ENCODE data around the gene SLC5A3. TPM values are rescaled to one million over a fixed set of nuclear protein-coding genes. Genes with fewer than 3 reads are reported as not detected.

Gene SLC5A3
- total RNA-seq, 1 experiment from 2014 or later, result 29.4 TPM

DNA sequence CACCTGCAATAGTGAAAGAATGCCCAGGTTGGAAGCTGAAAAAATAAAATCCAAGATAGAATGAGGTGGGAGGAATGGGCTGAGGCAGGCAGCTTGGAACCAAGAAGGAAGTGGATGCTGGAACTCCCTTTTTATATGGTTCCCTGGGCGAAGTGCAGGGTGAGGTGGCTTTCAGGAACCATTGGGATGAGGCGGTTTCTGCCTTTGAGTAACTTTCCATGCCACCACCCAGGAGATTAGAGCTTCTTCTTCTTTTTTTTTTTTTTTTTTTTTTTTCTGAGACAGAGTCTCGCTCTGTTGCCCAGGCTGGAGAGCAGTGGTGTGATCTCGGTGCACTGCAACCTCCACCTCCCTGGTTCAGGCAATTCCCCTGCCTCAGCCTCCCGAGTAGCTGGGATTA is 17.8 kb upstream of the SLC5A3 start:
- in situ Hi-C loops (cut with HindIII; ENCODE audit: low pct_unique_long_range_greater_than_20kb, low sequenced_read_pairs) (no loop called here), intact Hi-C loops (cut with micrococcal nuclease; ENCODE audit: unreplicated experiment) (no loop called here)
- no peaks in the 10 kb centered on the region for H3K27me3 ChIP-seq (ENCODE audit: control insufficient read depth, insufficient read depth, low read length)
- ChIA-PET CTCF (no interaction called here), POLR2A (no interaction called here)
- H3K9me3 ChIP-seq (ENCODE audit: control insufficient read depth, insufficient read depth, low read depth, low read length), result no peaks in the 10 kb centered on the region
- no TSS peak for BruUV-seq (replicated peaks)
- H3K4me3 ChIP-seq (ENCODE audit: low read depth in 2 of 2, low read length in 2 of 2), result no peak overlapping the region
- no peak overlapping the region for H3K27ac ChIP-seq (ENCODE audit: low read length)
- H3K36me3 ChIP-seq (ENCODE audit: control insufficient read depth, insufficient read depth, low read length), result no peaks in the 10 kb centered on the region
- DNase-seq (ENCODE audit: low read depth, low spot score), result no peak
- no peaks in the 10 kb centered on the region for H3K4me1 ChIP-seq (ENCODE audit: control insufficient read depth, insufficient read depth, low read length)
- ATAC-seq, result no peak
- TF ChIP-seq TCF7L2 (IDR thresholded peaks at IDR 0.05; ENCODE audit: low read depth, low read length), result no peak
- TF ChIP-seq, protein P1, sequence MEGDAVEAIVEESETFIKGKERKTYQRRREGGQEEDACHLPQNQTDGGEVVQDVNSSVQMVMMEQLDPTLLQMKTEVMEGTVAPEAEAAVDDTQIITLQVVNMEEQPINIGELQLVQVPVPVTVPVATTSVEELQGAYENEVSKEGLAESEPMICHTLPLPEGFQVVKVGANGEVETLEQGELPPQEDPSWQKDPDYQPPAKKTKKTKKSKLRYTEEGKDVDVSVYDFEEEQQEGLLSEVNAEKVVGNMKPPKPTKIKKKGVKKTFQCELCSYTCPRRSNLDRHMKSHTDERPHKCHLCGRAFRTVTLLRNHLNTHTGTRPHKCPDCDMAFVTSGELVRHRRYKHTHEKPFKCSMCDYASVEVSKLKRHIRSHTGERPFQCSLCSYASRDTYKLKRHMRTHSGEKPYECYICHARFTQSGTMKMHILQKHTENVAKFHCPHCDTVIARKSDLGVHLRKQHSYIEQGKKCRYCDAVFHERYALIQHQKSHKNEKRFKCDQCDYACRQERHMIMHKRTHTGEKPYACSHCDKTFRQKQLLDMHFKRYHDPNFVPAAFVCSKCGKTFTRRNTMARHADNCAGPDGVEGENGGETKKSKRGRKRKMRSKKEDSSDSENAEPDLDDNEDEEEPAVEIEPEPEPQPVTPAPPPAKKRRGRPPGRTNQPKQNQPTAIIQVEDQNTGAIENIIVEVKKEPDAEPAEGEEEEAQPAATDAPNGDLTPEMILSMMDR (IDR thresholded peaks at IDR 0.05), result no peak
- TF ChIP-seq SIN3A (IDR thresholded peaks at IDR 0.05; ENCODE audit: borderline replicate concordance, insufficient read depth, low read depth, low read length), result no peak
- no peak for TF ChIP-seq REST (IDR thresholded peaks at IDR 0.05; ENCODE audit: insufficient read depth in 1 of 2, low read depth in 2 of 2, low read length in 1 of 2)
- TF ChIP-seq POLR2AphosphoS5 (IDR thresholded peaks at IDR 0.05; ENCODE audit: low read depth, low read length), result no peak

GRCh38 chr21:34061983-34062382 is 11.4 kb upstream of the SLC5A3 start:
- TF ChIP-seq POLR2AphosphoS5 (IDR thresholded peaks at IDR 0.05; ENCODE audit: low read depth, low read length), result no peak
- no peak for TF ChIP-seq SIN3A (IDR thresholded peaks at IDR 0.05; ENCODE audit: borderline replicate concordance, insufficient read depth, low read depth, low read length)
- TF ChIP-seq TCF7L2 (IDR thresholded peaks at IDR 0.05; ENCODE audit: low read depth, low read length), result no peak
- no peak for TF ChIP-seq REST (IDR thresholded peaks at IDR 0.05; ENCODE audit: insufficient read depth in 1 of 2, low read depth in 2 of 2, low read length in 1 of 2)
- TF ChIP-seq, protein P1 (IDR thresholded peaks at IDR 0.05), result no peak
- no peaks in the 10 kb centered on the region for H3K4me1 ChIP-seq (ENCODE audit: control insufficient read depth, insufficient read depth, low read length)
- intact Hi-C loops (cut with micrococcal nuclease; ENCODE audit: unreplicated experiment), result no loop called here
- no peak overlapping the region for H3K4me3 ChIP-seq (ENCODE audit: low read depth in 2 of 2, low read length in 2 of 2)
- POLR2A ChIA-PET, result no interaction called here
- ATAC-seq (no peak), DNase-seq (ENCODE audit: low read depth, low spot score) (no peak)
- H3K27me3 ChIP-seq (ENCODE audit: control insufficient read depth, insufficient read depth, low read length), result no peaks in the 10 kb centered on the region
- no peaks in the 10 kb centered on the region for H3K9me3 ChIP-seq (ENCODE audit: control insufficient read depth, insufficient read depth, low read depth, low read length)
- CTCF ChIA-PET, result no interaction called here
- no peak overlapping the region for H3K27ac ChIP-seq (ENCODE audit: low read length)
- H3K36me3 ChIP-seq (ENCODE audit: control insufficient read depth, insufficient read depth, low read length), result no peaks in the 10 kb centered on the region
- BruUV-seq (replicated peaks), result no TSS peak
- in situ Hi-C loops (cut with HindIII; ENCODE audit: low pct_unique_long_range_greater_than_20kb, low sequenced_read_pairs), result no loop called here
